Coronary artery (tissue), 2 donors: ENCODE results near the gene SLC25A22.
A peak's percentile ranks its signal among the peaks of the same experiment; 100 is the strongest.

Experiments
- DNase-seq: peaks from one replicate; pipeline ENCODE4 v3.0.0-alpha.2; 2017; ENCODE audit warnings: low spot score
- H3K27ac ChIP-seq, 2 donors: fragments of 200-600 bp; sonication (generic); one replicate each; pipeline ENCODE4 v1.5.1; 2016 to 2019
- H3K4me3 ChIP-seq: fragments of 200-600 bp; sonication (generic); 2 replicates; pipeline ENCODE4 v1.5.1; 2016; ENCODE audit warnings: mild to moderate bottlenecking, moderate library complexity
- CTCF ChIP-seq: fragments of 200-600 bp; sonication (generic); IDR thresholded peaks from one replicate; pipeline ENCODE4 v1.5.1; 2019; ENCODE audit warnings: antibody characterized with exemption

The SLC25A22 gene

GRCh38 chr11:798093-798713 is at the start of gene SLC25A22:
TSS of gene SLC25A22 (minus strand) at chr11:798281. CDS start at chr11:795006, 3,275 bp downstream.
- DNase-seq: no peak
- peak; percentile 89 for TF ChIP-seq CTCF
- Histone ChIP-seq H3K4me3 (peak within 1 kb of the TSS; percentile 87), H3K27ac (peak within 1 kb of the TSS; percentile 66 to 86)

- no peak for DNase-seq
- Histone ChIP-seq H3K27ac (no peak overlapping the region), H3K4me3 (no peak overlapping the region)
- no peak for TF ChIP-seq CTCF
Measured at GRCh38 chr11:847876-848275, 49.8 kb upstream of the SLC25A22 start.

- no peak for DNase-seq
- no peak for TF ChIP-seq CTCF
- peak overlapping the region in 1 of 2 donors; percentile 96 for H3K27ac ChIP-seq
- no peak overlapping the region for H3K4me3 ChIP-seq
Measured at GRCh38 chr11:846496-847098, 48.5 kb upstream of the SLC25A22 start.

- Histone ChIP-seq H3K27ac (peak overlapping the region; percentile 92 to 96), H3K4me3 (peak overlapping the region; percentile 92)
- no peak for DNase-seq
- no peak for TF ChIP-seq CTCF
Measured at GRCh38 chr11:845872-846495, 47.9 kb upstream of the SLC25A22 start.

- DNase-seq: peak; percentile 95
- H3K4me3 ChIP-seq: peak overlapping the region; percentile 92
- peak overlapping the region; percentile 92 to 96 for H3K27ac ChIP-seq
- no peak for TF ChIP-seq CTCF
Measured at GRCh38 chr11:844693-845644, 46.9 kb upstream of the SLC25A22 start.

- DNase-seq: peak; percentile 97
- H3K4me3 ChIP-seq: peak overlapping the region; percentile 92
- TF ChIP-seq CTCF: no peak
Measured at GRCh38 chr11:843818-844692, 46.0 kb upstream of the SLC25A22 start.

More at GRCh38 chr11:843818-844692, 46.0 kb upstream of the SLC25A22 start:
- peak overlapping the region; percentile 92 to 96 for H3K27ac ChIP-seq
